GM23248 (cell line): ENCODE measurements around the gene MOB3B.

Experiments
- EZH2 ChIP-seq: fragments of 200-600 bp; sonication (generic); IDR thresholded peaks from 2 replicates; pipeline ENCODE4 v1.6.1; 2018; ENCODE audit warnings: antibody characterized with exemption, mild to moderate bottlenecking; ENCODE audit not compliant: insufficient read depth, poor library complexity, severe bottlenecking
- EZH2phosphoT487 ChIP-seq: fragments of 200-600 bp; sonication (generic); IDR thresholded peaks from 2 replicates; pipeline ENCODE4 v1.6.1; 2018; ENCODE audit warnings: antibody characterized with exemption, moderate library complexity, mild to moderate bottlenecking, low read depth; ENCODE audit not compliant: insufficient read depth

DNA sequence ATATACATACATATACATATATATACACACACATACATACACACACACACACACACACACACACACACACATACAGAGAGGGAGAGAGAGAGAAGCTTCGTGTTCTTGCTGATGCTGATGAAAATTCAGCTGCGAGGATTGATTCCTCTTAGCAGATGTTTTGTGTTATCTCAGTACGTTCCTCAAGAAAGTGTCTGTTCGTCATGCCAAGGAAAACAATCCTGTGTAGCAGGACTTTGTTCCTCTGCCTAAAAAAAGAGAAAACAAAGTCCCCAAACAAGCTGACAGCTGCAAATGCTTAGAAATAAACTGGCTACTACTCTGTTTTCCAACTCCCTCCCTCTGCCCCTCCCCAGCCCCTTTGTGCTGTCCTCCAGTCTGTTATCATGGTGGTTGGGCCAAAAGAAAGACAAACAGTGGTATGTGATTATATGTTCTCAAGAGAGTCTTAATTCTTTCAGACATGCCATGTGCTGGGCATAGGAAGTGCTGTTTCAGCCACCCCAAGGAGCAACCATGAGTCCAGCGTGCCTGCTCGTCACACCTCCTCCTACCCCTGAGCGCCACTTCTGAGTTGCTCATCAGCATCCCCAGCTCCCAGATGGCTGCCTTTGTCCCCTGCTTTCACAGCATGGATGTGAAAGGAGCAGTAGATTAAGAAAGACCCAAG, 161.2 kb downstream of the MOB3B start:
- TF ChIP-seq EZH2 (no peak), EZH2phosphoT487 (no peak)
